GM18870 (cell line): ENCODE data around the gene MYO1B.
"Not testable (repeated sequence)": the region's sequence is repeated elsewhere in the genome, so short reads cannot be mapped to it uniquely, and the experiment has no call there.

Experiments used
- ATAC-seq: cut with Tn5 transposase; IDR thresholded peaks from one replicate; pipeline ENCODE4 v1.9.1; 2021; ENCODE audit warnings: moderate library complexity; ENCODE audit not compliant: unreplicated experiment

MYO1B gene

DNA sequence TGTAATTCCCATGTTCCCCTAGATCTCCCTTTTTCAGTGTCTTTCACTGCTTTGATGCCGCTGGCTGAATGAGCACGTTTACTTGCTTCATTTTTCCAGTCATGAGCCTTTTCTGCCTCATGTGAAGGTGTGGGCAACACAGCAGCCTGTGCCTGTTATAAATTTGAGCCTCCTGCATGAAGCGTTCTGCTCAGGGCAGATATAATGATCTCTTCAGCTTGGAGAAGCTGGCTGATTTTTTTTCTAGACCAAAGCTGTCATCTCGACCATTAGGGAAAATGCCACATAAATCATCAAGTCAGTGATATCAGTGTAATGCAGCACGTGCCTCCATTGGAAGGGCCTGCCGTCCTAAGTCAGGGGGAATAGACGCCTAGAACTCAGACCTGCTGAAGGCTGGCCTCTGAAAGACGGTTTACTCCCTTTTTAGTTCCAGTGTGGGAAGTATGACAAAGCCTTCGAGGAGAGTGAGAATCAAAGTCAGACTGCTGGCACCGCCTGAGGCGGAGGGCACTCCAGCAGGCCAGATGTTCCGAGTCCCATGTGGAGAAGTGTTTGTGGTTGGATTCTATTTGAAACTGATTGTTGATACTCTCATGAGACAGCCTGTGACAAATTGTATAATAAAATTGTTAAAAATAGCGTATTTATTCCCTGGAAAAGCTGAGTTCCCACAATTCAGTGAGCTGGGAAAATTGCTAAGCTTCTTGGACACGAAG lies 196.5 kb downstream of the MYO1B start:
- no peak for ATAC-seq

DNA sequence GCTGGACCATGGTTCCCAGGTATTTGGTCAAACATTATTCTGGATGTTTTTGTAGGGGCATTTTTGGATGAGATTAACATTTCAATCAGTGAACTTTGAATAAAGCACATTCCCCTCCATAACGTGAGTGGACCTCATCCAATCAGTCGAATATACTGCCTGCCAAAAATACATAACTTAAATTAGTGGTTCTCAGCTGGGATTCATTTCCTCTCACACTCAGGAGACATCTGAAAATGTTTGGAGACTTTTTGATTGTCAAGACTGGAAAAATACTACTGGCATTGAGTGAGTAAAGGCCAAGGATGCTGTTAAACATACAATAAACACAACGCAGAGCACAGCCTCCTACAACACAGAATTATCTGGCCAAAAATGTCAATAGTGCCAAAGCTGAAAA lies 198.2 kb downstream of the MYO1B start:
- ATAC-seq = no peak

DNA sequence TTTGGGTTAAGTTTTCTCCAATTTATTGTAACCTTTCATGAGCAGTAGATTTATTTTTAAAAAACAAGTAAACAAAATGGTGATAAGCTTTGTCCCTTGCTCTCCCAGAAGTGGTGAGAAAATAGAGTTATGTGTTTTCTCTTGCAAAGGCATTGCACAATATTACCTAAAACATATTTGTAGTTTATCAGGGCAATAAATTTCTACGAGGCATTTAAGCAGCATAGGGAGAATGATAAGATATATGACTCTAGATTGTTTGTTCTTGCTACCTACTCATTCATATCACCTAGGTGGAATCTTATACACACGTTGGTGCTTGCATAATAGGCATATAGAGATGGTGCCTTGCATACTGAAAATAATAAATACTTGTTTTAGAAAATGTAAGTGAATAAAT lies 201.7 kb downstream of the MYO1B start:
- no peak for ATAC-seq

DNA sequence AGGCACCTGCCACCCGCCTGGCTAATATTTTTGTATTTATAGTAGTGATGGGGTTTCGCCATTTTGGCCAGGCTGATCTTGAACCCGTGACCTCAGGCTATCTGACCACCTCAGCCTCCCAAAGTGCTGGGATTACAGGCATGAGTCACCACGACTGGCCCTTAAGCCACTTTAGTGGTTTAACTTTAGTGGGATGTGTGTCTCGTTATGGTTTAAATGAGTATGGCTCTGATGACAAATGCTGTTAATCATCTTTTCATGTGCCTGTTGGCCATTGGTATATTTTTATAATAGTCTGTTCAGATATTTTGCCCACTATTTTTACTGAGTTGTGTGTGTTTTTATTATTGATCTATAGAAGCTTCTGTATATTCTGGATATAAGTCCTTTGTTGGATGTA lies 205.9 kb downstream of the MYO1B start:
- ATAC-seq = no peak

DNA sequence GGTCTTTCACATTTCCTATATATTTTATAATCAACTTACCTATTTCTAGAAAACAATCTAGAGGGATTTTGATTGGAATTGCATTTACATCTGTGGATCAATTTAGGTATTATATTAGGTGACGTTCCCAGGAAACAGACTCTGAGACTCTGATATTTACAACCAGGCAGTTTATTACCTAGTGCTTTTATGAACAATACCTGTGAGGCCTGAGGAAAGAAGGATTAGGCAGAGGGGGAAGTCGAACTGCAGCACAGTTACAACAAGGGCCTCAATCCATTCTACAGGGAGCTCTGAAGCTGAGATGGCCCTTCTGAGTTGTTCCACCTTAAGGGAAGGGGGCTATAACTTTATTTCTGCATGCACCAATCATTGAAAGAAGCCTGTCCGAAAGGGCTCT lies 206.9 kb downstream of the MYO1B start:
- ATAC-seq = no peak

DNA sequence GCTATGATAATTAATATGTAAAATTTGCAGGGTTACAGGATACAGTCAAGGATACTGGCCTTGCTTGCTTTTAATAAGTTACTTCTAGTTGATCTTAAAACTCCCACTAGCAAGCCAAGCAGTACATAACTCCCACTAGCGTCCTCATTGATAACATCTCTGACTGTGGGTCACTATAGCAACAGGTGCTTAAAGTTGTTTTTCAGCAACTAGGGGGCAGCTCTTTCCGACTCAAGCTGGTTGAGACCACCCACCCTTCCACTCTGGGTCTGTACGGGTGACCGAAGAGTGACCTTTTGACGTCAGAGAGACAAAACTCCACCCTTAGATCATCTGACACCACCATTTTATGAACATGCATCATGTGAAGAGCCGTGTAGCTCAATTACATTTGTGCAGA lies 208.6 kb downstream of the MYO1B start:
- ATAC-seq = no peak

DNA sequence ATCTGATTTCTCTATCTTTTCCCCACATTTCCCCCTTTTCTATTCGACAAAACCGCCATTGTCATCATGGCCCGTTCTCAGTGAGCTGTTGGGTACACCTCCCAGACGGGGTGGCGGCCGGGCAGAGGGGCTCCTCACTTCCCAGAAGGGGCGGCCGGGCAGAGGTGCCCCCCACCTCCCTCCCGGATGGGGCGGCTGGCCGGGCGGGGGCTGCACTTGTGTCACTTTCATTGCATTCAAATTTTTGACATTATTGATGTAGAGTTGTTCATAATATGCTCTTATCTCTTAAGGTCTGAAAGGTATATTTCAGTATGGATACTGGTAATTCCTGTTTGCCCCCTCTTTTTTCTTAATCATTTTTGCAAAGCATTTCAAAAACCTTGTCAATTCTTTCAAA lies 211.3 kb downstream of the MYO1B start:
- not testable (repeated sequence) for ATAC-seq

DNA sequence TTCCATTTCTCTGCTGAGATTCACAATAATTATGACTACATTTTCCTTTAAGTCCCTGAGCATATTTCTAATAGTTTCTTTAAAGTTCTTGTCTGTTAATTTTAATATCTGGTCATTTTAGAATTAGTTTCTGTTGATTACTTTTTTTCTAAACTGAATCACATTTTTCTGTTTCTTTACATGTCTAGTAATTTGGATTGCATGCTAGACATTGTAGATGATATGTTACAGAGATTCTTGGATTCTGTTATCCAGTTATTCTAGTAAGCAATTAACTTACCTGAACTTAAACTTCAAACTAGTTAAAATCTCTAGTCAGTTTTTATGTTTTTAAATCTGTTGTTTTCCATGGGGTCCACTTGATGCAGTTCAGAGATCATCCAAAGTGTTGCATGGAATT lies 214.0 kb downstream of the MYO1B start:
- ATAC-seq = no peak

DNA sequence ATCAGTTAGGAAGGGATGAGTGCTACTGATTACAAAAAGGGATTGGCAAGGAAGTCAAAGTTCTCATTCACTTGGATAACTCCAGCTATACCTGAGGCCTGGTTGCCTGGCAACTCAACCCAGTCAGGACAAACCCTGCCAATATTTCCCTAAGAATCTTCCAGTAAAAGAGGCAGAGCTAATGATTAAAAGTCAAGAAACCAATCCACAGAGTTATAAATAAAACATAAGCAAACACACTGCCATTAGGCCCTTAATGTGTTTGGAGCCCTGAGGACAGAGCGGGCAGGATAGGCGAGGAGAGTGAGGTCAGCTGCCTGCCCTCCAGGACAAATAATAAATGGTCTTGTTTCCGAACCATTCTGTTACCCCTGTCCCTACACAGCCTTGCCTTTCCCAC lies 217.2 kb downstream of the MYO1B start:
- ATAC-seq = no peak

DNA sequence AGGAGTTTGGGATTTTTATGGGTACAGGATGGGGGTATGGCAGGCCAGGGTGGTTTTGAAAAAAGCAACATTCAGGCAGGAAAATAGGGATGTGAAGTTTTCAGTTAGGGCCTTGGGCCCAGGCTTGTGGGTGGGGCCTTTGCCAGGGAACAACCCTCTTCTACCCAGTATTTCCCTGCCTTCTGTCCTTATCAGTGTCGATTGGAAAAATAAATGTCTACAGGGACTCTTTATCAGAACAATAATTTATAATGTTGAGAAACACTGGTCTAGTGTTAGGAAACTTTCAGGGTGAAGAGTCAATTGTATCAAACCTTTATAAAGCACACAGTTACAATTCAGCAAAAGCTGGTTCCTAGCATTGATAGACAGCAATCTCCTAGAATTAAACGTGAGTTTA lies 218.6 kb downstream of the MYO1B start:
- no peak for ATAC-seq

DNA sequence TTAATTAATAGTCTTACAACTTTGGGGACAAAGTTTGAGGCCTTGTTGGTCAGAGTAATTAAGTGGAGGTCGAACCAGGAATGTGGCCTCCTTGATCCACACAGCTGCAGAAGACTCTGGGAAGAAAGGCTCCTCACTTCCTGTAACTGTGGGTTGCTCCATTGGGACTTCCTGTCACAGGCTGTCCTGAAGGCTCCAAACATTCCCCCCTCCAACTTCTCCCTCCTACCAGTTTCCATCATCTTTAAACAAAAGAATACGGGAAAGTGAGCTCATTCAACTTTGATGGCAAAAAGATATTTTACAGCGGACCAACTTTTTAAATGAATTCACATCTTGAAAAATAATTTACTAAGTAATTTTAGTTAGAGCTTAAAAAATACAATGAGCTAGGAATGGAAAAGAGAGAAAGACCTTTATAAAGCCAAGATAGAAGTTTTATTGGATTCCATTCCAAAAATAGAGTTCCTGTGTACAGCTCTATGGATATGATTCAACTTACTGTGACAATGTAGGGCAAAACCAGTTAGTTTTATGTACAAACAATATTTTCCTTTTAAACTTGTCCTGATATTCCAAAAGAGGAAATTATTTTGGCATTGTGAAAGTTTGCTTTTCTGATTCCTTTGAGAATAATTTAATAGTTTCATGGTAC lies 220.7 kb downstream of the MYO1B start:
- ATAC-seq = no peak

DNA sequence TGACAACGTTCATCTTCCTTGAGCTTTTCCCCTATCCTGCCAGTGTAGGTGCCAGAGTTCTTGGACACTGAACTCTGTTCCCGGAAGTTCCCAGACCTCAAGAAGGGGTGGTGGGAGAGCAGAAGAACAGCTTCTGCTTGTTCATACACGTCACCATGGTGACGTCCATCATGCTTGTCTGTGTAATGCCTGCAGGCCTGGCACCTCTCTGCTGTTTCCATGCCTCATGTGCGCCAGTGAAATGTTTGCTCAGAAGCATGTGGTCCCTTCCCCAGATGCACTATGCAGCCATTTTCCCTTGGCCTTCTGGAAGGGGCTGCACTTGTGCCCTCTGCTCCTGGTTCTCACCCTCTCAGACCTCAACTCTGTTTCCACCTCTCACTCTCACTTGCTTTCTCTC lies 221.9 kb downstream of the MYO1B start:
- ATAC-seq = no peak

DNA sequence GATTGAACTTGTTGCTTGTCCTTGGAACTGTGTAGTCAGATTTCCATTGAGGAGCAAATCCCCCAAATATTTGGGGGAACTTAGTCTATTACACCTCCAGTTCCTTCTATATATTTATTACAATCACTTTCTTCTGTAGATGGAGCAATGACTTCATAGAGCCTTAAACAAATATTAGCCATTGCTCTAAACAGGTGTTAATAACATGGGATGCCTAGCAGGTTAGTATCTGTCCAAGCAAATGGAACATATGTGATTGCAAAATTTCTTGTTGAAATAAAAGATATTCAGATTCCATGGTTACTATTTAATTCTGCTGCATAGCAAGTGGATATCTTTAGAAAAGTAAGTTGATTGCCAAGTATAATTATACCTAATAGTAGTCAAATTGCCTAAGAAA lies 225.1 kb downstream of the MYO1B start:
- ATAC-seq = no peak

DNA sequence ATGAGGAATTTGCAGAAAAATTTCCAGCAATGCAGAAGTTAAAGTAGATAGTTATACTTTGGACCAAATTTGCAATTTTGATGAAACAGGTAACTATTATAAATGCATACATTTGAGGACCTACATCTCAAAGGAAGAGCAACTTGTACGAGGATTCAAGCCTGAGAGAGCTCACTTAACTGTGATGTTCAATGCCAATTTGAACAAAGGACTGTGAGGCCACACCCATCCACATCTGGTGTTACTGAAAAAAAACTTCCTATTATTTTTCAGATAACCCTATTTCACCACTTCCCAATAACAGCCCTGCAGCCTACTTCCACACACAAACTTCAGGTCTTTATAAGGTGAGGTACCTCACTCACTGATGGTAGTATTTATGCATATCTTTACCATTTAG lies 229.3 kb downstream of the MYO1B start:
- ATAC-seq = no peak
